Mesendoderm (in vitro differentiated cells): ENCODE data around the gene TAOK1.

Experiments
- DNase-seq: peaks from one replicate; pipeline ENCODE4 v3.0.0; 2013
- H2AK5ac ChIP-seq: 2 replicates; pipeline ENCODE4 v1.6.1; 2013; ENCODE audit warnings: low read length, inconsistent platforms
- H2BK120ac ChIP-seq: 2 replicates; pipeline ENCODE4 v1.6.1; 2013; ENCODE audit warnings: low read depth, mild to moderate bottlenecking, low read length, moderate library complexity, mixed read lengths
- H2BK15ac ChIP-seq: replicated peaks from 2 replicates; pipeline ENCODE4 v1.6.1; 2013; ENCODE audit warnings: low read depth, mild to moderate bottlenecking, moderate library complexity
- H2BK5ac ChIP-seq: 2 replicates; pipeline ENCODE4 v1.6.1; 2013; ENCODE audit warnings: low read length, inconsistent platforms
- H3K18ac ChIP-seq: 2 replicates; pipeline ENCODE4 v1.6.1; 2013; ENCODE audit warnings: mild to moderate bottlenecking, low read length, mixed read lengths
- H3K23ac ChIP-seq: one replicate; pipeline ENCODE4 v1.6.1; 2013; ENCODE audit warnings: low read length
- H3K27ac ChIP-seq: 2 replicates; pipeline ENCODE4 v1.5.1; 2013; ENCODE audit warnings: low read depth, mild to moderate bottlenecking, inconsistent platforms, low read length, moderate library complexity
- H3K27me3 ChIP-seq: 2 replicates; pipeline ENCODE4 v1.6.1; 2013; ENCODE audit warnings: low read length, control low read depth, mild to moderate bottlenecking, inconsistent platforms; ENCODE audit not compliant: insufficient read depth, poor library complexity
- H3K36me3 ChIP-seq: 2 replicates; pipeline ENCODE4 v1.6.1; 2013; ENCODE audit warnings: low read length, inconsistent platforms; ENCODE audit not compliant: control insufficient read depth, insufficient read depth
- H3K4ac ChIP-seq: one replicate; pipeline ENCODE4 v1.6.1; 2013; ENCODE audit warnings: low read depth, mild to moderate bottlenecking, low read length, moderate library complexity
- H3K4me1 ChIP-seq: 2 replicates; pipeline ENCODE4 v1.6.1; 2013; ENCODE audit warnings: low read depth, low read length, inconsistent platforms; ENCODE audit not compliant: control insufficient read depth
- H3K4me2 ChIP-seq: 2 replicates; pipeline ENCODE4 v1.6.1; 2013; ENCODE audit warnings: low read length
- H3K4me3 ChIP-seq: 2 replicates; pipeline ENCODE4 v1.5.1; 2013; ENCODE audit warnings: mild to moderate bottlenecking, low read length
- H3K56ac ChIP-seq: one replicate; pipeline ENCODE4 v1.6.1; 2013; ENCODE audit warnings: low read length
- H3K79me1 ChIP-seq: 2 replicates; pipeline ENCODE4 v1.6.1; 2013; ENCODE audit warnings: low read length, inconsistent platforms
- H3K79me2 ChIP-seq: 2 replicates; pipeline ENCODE4 v1.6.1; 2013; ENCODE audit warnings: mild to moderate bottlenecking, low read length; ENCODE audit not compliant: control insufficient read depth, insufficient read depth
- H3K9ac ChIP-seq: 2 replicates; pipeline ENCODE4 v1.6.1; 2013; ENCODE audit warnings: low read length, inconsistent platforms
- H4K5ac ChIP-seq: one replicate; pipeline ENCODE4 v1.6.1; 2013; ENCODE audit warnings: low read length
- H4K8ac ChIP-seq: one replicate; pipeline ENCODE4 v1.6.1; 2013; ENCODE audit warnings: low read depth, mild to moderate bottlenecking, control low read depth, low read length, moderate library complexity
- WGBS: extraction: QIAGEN DNeasy Blood & Tissue Kit; methylation state at CpG from one replicate; pipeline ENCODE4 v1.1.7; 2013; ENCODE audit warnings: low lambda C conversion rate, missing lambda C conversion rate; ENCODE audit not compliant: insufficient coverage; ENCODE audit errors: extremely low coverage; 5-methylcytosine and 5-hydroxymethylcytosine counted together

Gene TAOK1

GRCh38 chr17:29595107-29595942 lies 205.2 kb downstream of the TAOK1 start:
- Histone ChIP-seq H3K18ac (no peak overlapping the region), H2BK120ac (no peak overlapping the region), H3K79me2 (no peaks in the 10 kb centered on the region), H3K23ac (peak overlapping the region; percentile 30), H3K4ac (no peak overlapping the region), H3K36me3 (no peaks in the 10 kb centered on the region), H4K5ac (no peak overlapping the region), H3K27ac (no peak overlapping the region), H3K4me1 (peaks cover 5% of the 10 kb centered on the region), H3K4me3 (no peak overlapping the region), H3K56ac (no peak overlapping the region), H3K79me1 (no peaks in the 10 kb centered on the region), H2AK5ac (no peak overlapping the region), H3K27me3 (no peaks in the 10 kb centered on the region), H2BK15ac (no peak overlapping the region), H3K4me2 (no peak overlapping the region), H2BK5ac (no peak overlapping the region), H3K9ac (no peak overlapping the region), H4K8ac (no peak overlapping the region)
- peak; percentile 69 for DNase-seq
- WGBS: no CpG with 5 or more reads among the region's 7 CpGs

GRCh38 chr17:29595943-29596774 lies 206.0 kb downstream of the TAOK1 start:
- Histone ChIP-seq H3K56ac (no peak overlapping the region), H3K23ac (no peak overlapping the region), H3K79me2 (no peaks in the 10 kb centered on the region), H3K4ac (no peak overlapping the region), H2BK5ac (no peak overlapping the region), H2BK120ac (no peak overlapping the region), H2AK5ac (no peak overlapping the region), H3K18ac (no peak overlapping the region), H4K8ac (no peak overlapping the region), H3K27me3 (no peaks in the 10 kb centered on the region), H4K5ac (no peak overlapping the region), H2BK15ac (no peak overlapping the region), H3K4me3 (no peak overlapping the region), H3K79me1 (no peaks in the 10 kb centered on the region), H3K4me2 (no peak overlapping the region), H3K4me1 (peaks cover 5% of the 10 kb centered on the region), H3K9ac (no peak overlapping the region), H3K27ac (no peak overlapping the region), H3K36me3 (no peaks in the 10 kb centered on the region)
- WGBS: no CpG with 5 or more reads among the region's 12 CpGs
- DNase-seq: no peak

- Histone ChIP-seq H3K79me2 (no peaks in the 10 kb centered on the region), H3K4me1 (peaks cover 5% of the 10 kb centered on the region), H3K23ac (no peak overlapping the region), H4K5ac (no peak overlapping the region), H2BK15ac (no peak overlapping the region), H2AK5ac (no peak overlapping the region), H3K36me3 (no peaks in the 10 kb centered on the region), H2BK5ac (no peak overlapping the region), H3K27me3 (no peaks in the 10 kb centered on the region), H3K79me1 (no peaks in the 10 kb centered on the region), H3K27ac (no peak overlapping the region), H3K18ac (no peak overlapping the region), H4K8ac (no peak overlapping the region), H3K4me2 (no peak overlapping the region), H2BK120ac (no peak overlapping the region), H3K56ac (peak overlapping the region; percentile 44), H3K9ac (no peak overlapping the region), H3K4me3 (no peak overlapping the region), H3K4ac (no peak overlapping the region)
- WGBS: no CpG with 5 or more reads among the region's 9 CpGs
- no peak for DNase-seq
These were observed 206.6 kb downstream of the TAOK1 start for GRCh38 chr17:29596811-29597210.

- no peak overlapping the region for H3K4me3 ChIP-seq
- no peaks in the 10 kb centered on the region for H3K27me3 ChIP-seq
- no peak for DNase-seq
- H3K27ac ChIP-seq: no peak overlapping the region
- no peaks in the 10 kb centered on the region for H3K79me2 ChIP-seq
- no peak overlapping the region for H3K23ac ChIP-seq
- no peak overlapping the region for H4K5ac ChIP-seq
- H3K4me1 ChIP-seq: peaks cover 5% of the 10 kb centered on the region
- H3K79me1 ChIP-seq: no peaks in the 10 kb centered on the region
- H2BK5ac ChIP-seq: no peak overlapping the region
- no peaks in the 10 kb centered on the region for H3K36me3 ChIP-seq
- no peak overlapping the region for H3K4me2 ChIP-seq
- H2BK120ac ChIP-seq: no peak overlapping the region
- H3K4ac ChIP-seq: no peak overlapping the region
- WGBS: no CpG with 5 or more reads among the region's 13 CpGs
- H2BK15ac ChIP-seq: no peak overlapping the region
- H3K56ac ChIP-seq: peak overlapping the region; percentile 66
- no peak overlapping the region for H3K18ac ChIP-seq
- H4K8ac ChIP-seq: no peak overlapping the region
- peak overlapping the region; percentile 21 for H3K9ac ChIP-seq
- no peak overlapping the region for H2AK5ac ChIP-seq
These were observed 207.4 kb downstream of the TAOK1 start for GRCh38 chr17:29597361-29598172.
